Pancreas (tissue), 10 donors: Measurements from ENCODE around the gene HOXD4. TPM values are rescaled to one million over a fixed set of nuclear protein-coding genes. Genes with fewer than 3 reads are reported as not detected.
A peak's percentile ranks its signal among the peaks of the same experiment; 100 is the strongest.

Experiments used
- ATAC-seq, 4 donors: fragments of 200-7000 bp; cut with Tn5 transposase; one replicate each; pipeline versions ENCODE4 v1.8.0 to v1.9.1; 2020; ENCODE audit warnings: mild to moderate bottlenecking in 4 of 4, moderate library complexity in 4 of 4
- DNase-seq, 6 donors: peaks; one replicate each; pipeline ENCODE4 v3.0.0-alpha.2; 2020
- FAIRE-seq: peaks from 2 replicates; lab custom pipeline; 2012; peaks lifted over from hg19 to GRCh38; lab: Jason Lieb, UNC
- H3K27ac ChIP-seq, 4 donors: fragments of 200-600 bp; sonication (generic); 1 replicate in 3 of 4; 2 replicates in 1 of 4; pipeline versions ENCODE4 v1.5.0 to v1.8.0; 2020
- H3K27me3 ChIP-seq, 4 donors: fragments of 200-600 bp; one replicate each; pipeline ENCODE4 v1.8.0; 2021
- H3K36me3 ChIP-seq, 3 donors: fragments of 200-600 bp; sonication (generic) in 1 of 3; one replicate each; pipeline versions ENCODE4 v1.5.0 to v1.8.0; 2020 to 2021
- H3K4me1 ChIP-seq, 3 donors: fragments of 200-600 bp; one replicate each; pipeline ENCODE4 v1.8.0; 2021
- H3K4me3 ChIP-seq, 4 donors: fragments of 200-600 bp; sonication (generic) in 2 of 4; one replicate each; pipeline versions ENCODE4 v1.5.0 to v1.8.0; 2020 to 2021
- H3K9me3 ChIP-seq, 4 donors: fragments of 200-600 bp; one replicate each; pipeline ENCODE4 v1.8.0; 2021
- WGBS, 2 donors: extraction: QIAGEN DNeasy Blood & Tissue Kit; methylation state at CpG; one replicate each; pipeline ENCODE4 v1.1.7; 2013; 5-methylcytosine and 5-hydroxymethylcytosine counted together
- intact Hi-C, 3 donors: fragments of 100-400 bp; cut with DNase I; formaldehyde crosslinking; loops; one replicate each; pipeline versions ENCODE4 v1.11.1 to v1.14.2; 2022
- polyA plus RNA-seq, 2 donors: library from polyadenylated mRNA; stranded (reverse); fragments of 200-250 nt; gene quantifications; one replicate each; pipeline ENCODE4 v1.2.3, GENCODE V29; 2013
- total RNA-seq, 6 donors: library from RNA; stranded (reverse); fragmentation: NEBNext Ultra II Directional in 4 of 6; extraction: Animal tissue kit (Norgen Biotek cat#: 25700) in 4 of 6; gene quantifications; one replicate each; pipeline versions ENCODE4 v1.2.1 to v1.2.4, GENCODE V29; 2021 to 2023
- TF ChIP-seq, protein P1 (sequence below), 4 donors: fragments of 200-600 bp; sonication (generic) in 3 of 4; IDR thresholded peaks; one replicate each; pipeline versions ENCODE4 v1.5.0 to v1.8.0; 2021; ENCODE audit warnings: antibody characterized with exemption in 4 of 4
- donor health status: healthy with polysubstance abuse.
- donor health status: DM: no; HTN: no; CAD: no; lungs with moderate emphysema.
- donor health status: DM: no; HTN: no; CAD: no.
- donor health status: control.
- donor health status: control.
- donor health status: Bipolar disorder and iron deficiency.
- donor health status: DM: yes; HTN: yes; CAD: no.
- donor health status: DM: no; HTN: no; CAD: no.
- donor health status: DM: no; HTN: no; CAD: no.
- donor health status: DM: yes; HTN: yes; CAD: no.

HOXD4 gene
- total and polyA plus RNA-seq, 8 donors, result 0.13 to 1.8 (median 0.31) TPM; not detected in 2

- TF ChIP-seq, protein P1, sequence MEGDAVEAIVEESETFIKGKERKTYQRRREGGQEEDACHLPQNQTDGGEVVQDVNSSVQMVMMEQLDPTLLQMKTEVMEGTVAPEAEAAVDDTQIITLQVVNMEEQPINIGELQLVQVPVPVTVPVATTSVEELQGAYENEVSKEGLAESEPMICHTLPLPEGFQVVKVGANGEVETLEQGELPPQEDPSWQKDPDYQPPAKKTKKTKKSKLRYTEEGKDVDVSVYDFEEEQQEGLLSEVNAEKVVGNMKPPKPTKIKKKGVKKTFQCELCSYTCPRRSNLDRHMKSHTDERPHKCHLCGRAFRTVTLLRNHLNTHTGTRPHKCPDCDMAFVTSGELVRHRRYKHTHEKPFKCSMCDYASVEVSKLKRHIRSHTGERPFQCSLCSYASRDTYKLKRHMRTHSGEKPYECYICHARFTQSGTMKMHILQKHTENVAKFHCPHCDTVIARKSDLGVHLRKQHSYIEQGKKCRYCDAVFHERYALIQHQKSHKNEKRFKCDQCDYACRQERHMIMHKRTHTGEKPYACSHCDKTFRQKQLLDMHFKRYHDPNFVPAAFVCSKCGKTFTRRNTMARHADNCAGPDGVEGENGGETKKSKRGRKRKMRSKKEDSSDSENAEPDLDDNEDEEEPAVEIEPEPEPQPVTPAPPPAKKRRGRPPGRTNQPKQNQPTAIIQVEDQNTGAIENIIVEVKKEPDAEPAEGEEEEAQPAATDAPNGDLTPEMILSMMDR (IDR thresholded peaks at IDR 0.05), result no peak
- no peak overlapping the region for H3K27ac ChIP-seq
- intact Hi-C loops, result loop anchor here in 2 of 3 donors (5.0 to 10.0 kb wide), 4 partner anchors 512 to 1020 kb away; no protein-coding TSS in a partner anchor
- ATAC-seq, result no peak
- WGBS, 2 donors, result 16 to 17% methylated on average over 9 of the region's 9 CpGs
- no peak for DNase-seq
- no peak overlapping the region for H3K4me3 ChIP-seq
- H3K27me3 ChIP-seq, result peaks cover 0 to 84% (median 37%) of the 10 kb centered on the region in 4 donors
- peaks cover 0 to 5% (median 0%) of the 10 kb centered on the region in 3 donors for H3K4me1 ChIP-seq
- H3K9me3 ChIP-seq, result no peaks in the 10 kb centered on the region
- H3K36me3 ChIP-seq, result no peaks in the 10 kb centered on the region
- FAIRE-seq, result no peak
These were observed 26.2 kb upstream of the HOXD4 start for GRCh38 chr2:176124947-176125771.

- no peak for DNase-seq
- intact Hi-C loops, result loop anchor here in 2 of 3 donors (5.0 to 10.0 kb wide), 4 partner anchors 512 to 1019 kb away; no protein-coding TSS in a partner anchor
- Histone ChIP-seq H3K27ac (no peak overlapping the region), H3K4me3 (no peak overlapping the region), H3K36me3 (no peaks in the 10 kb centered on the region), H3K9me3 (no peaks in the 10 kb centered on the region), H3K27me3 (peaks cover 0 to 82% (median 37%) of the 10 kb centered on the region in 4 donors), H3K4me1 (peaks cover 0 to 5% (median 0%) of the 10 kb centered on the region in 3 donors)
- ATAC-seq, result no peak
- WGBS, 2 donors, result 13 to 18% methylated on average over 6 of the region's 6 CpGs
- FAIRE-seq, result no peak
- TF ChIP-seq, protein P1 (IDR thresholded peaks at IDR 0.05), result no peak
These were observed 25.6 kb upstream of the HOXD4 start for GRCh38 chr2:176125772-176126054.

GRCh38 chr2:176126929-176127773 is 24.2 kb upstream of the HOXD4 start:
- intact Hi-C loops, result loop anchor here in 2 of 3 donors (5.0 to 10.0 kb wide), 4 partner anchors 510 to 1018 kb away; no protein-coding TSS in a partner anchor
- peak; percentile 68 for FAIRE-seq
- H3K9me3 ChIP-seq, result no peaks in the 10 kb centered on the region
- H3K27me3 ChIP-seq, result peaks cover 6 to 82% (median 37%) of the 10 kb centered on the region in 4 donors
- ATAC-seq, result peak in 3 of 4 donors; percentile 50 to 63 (median 60)
- 2 to 4% methylated on average over 13 of the region's 13 CpGs for whole genome bisulfite sequencing, 2 donors
- H3K4me1 ChIP-seq, result peaks cover 0 to 10% (median 2%) of the 10 kb centered on the region in 3 donors
- DNase-seq, result peak in 5 of 6 donors; percentile 30 to 82 (median 66)
- no peak overlapping the region for H3K4me3 ChIP-seq
- H3K36me3 ChIP-seq, result no peaks in the 10 kb centered on the region
- TF ChIP-seq, protein P1 (IDR thresholded peaks at IDR 0.05), result peak; percentile 63 to 86 (median 76)
- H3K27ac ChIP-seq, result no peak overlapping the region

GRCh38 chr2:176127774-176128072 is 23.6 kb upstream of the HOXD4 start:
- TF ChIP-seq, protein P1 (IDR thresholded peaks at IDR 0.05), result no peak
- no peak for DNase-seq
- Histone ChIP-seq H3K27ac (no peak overlapping the region), H3K36me3 (no peaks in the 10 kb centered on the region), H3K4me1 (peaks cover 0 to 8% (median 5%) of the 10 kb centered on the region in 3 donors), H3K27me3 (peaks cover 12 to 82% (median 37%) of the 10 kb centered on the region in 4 donors), H3K9me3 (no peaks in the 10 kb centered on the region), H3K4me3 (no peak overlapping the region)
- no peak for FAIRE-seq
- ATAC-seq, result no peak
- 22 to 24% methylated on average over 4 of the region's 4 CpGs for WGBS, 2 donors
- intact Hi-C loops, result loop anchor here in 2 of 3 donors (5.0 to 10.0 kb wide), 4 partner anchors 510 to 1017 kb away; no protein-coding TSS in a partner anchor
